D721Med (cell line): ENCODE results near the gene FLT4.

Source experiments
- DNase-seq: peaks from one replicate; pipeline ENCODE4 v3.0.0; 2011; ENCODE audit warnings: low spot score; ENCODE audit not compliant: insufficient read length
- FAIRE-seq: peaks from 2 replicates; lab custom pipeline; 2011; peaks lifted over from hg19 to GRCh38; lab: Jason Lieb, UNC
- CTCF ChIP-seq: IDR thresholded peaks from 2 replicates; pipeline ENCODE4 v1.5.1; 2012; ENCODE audit warnings: mild to moderate bottlenecking, control low read depth; ENCODE audit not compliant: insufficient read depth; ENCODE audit errors: missing control alignments

Gene FLT4

GRCh38 chr5:180648658-180649296 lies 623 bp downstream of the FLT4 start:
- FAIRE-seq, result no peak
- peak; percentile 74 for DNase-seq
- TF ChIP-seq CTCF, result peak; percentile 17

- no peak for FAIRE-seq
- no peak for TF ChIP-seq CTCF
- DNase-seq, result no peak
Observed at GRCh38 chr5:180647941-180648500, 1.4 kb downstream of the FLT4 start.

- no peak for FAIRE-seq
Observed at GRCh38 chr5:180647465-180647864, 1.9 kb downstream of the FLT4 start.

GRCh38 chr5:180646963-180647305 lies 2.5 kb downstream of the FLT4 start:
- no peak for DNase-seq

More at GRCh38 chr5:180647465-180647864, 1.9 kb downstream of the FLT4 start:
- DNase-seq, result no peak
- TF ChIP-seq CTCF, result no peak

GRCh38 chr5:180646289-180646962 lies 3.0 kb downstream of the FLT4 start:
- FAIRE-seq (no peak), DNase-seq (no peak)
- no peak for TF ChIP-seq CTCF

More at GRCh38 chr5:180646963-180647305, 2.5 kb downstream of the FLT4 start:
- TF ChIP-seq CTCF, result no peak
- FAIRE-seq, result no peak

GRCh38 chr5:180645274-180646204 lies 3.9 kb downstream of the FLT4 start:
- TF ChIP-seq CTCF, result no peak
- no peak for FAIRE-seq
- DNase-seq, result no peak
